GM12878 (cell line): ENCODE results near the gene STAM2. TPM values are rescaled to one million over a fixed set of nuclear protein-coding genes. Genes with fewer than 3 reads are reported as not detected.

Experiments
- JUNB ChIP-seq: IDR thresholded peaks from 2 replicates; pipeline ENCODE4 v1.6.1; 2016; ENCODE audit warnings: antibody characterized with exemption, mild to moderate bottlenecking
- KLF5 ChIP-seq: fragments of 450-650 bp; IDR thresholded peaks from 2 replicates; pipeline ENCODE4 v1.6.1; 2014; ENCODE audit warnings: mild to moderate bottlenecking; ENCODE audit not compliant: partially characterized antibody
- MYC ChIP-seq: IDR thresholded peaks from 2 replicates; pipeline ENCODE4 v1.6.1; 2011; ENCODE audit warnings: mild to moderate bottlenecking, low read length, moderate library complexity, inconsistent platforms; ENCODE audit not compliant: insufficient read depth, insufficient replicate concordance, insufficient read length, severe bottlenecking
- NFYA ChIP-seq: IDR thresholded peaks from 2 replicates; pipeline ENCODE4 v1.6.1; 2011; ENCODE audit warnings: low read depth, mild to moderate bottlenecking, low read length, improper control_type of control experiment, borderline replicate concordance
- PAX5 ChIP-seq: IDR thresholded peaks from 2 replicates; pipeline ENCODE4 v1.6.1; 2011; ENCODE audit warnings: low read depth, low read length, borderline replicate concordance
- STAT3 ChIP-seq: IDR thresholded peaks from 2 replicates; pipeline ENCODE4 v1.6.1; 2011; ENCODE audit warnings: low read depth, low read length, improper control_type of control experiment
- TCF3 ChIP-seq: IDR thresholded peaks from 2 replicates; pipeline ENCODE4 v1.6.1; 2012; ENCODE audit warnings: low read depth, mild to moderate bottlenecking, low read length, borderline replicate concordance; ENCODE audit not compliant: insufficient read depth
- polyA plus RNA-seq, 11 experiments: library from polyadenylated mRNA; depleted of rRNA in 4 of 11; unstranded in 6 of 11; stranded (reverse) in 5 of 11; fragments of >200 nt; fragmentation: Nextera tagmentation in 4 of 11; fragmentation: Illumina TruSeq in 1 of 11; extraction: Ambion mirVana in 4 of 11; extraction: Trizol in 1 of 11; gene quantifications; 1 replicate in 1 of 11; 2 replicates in 10 of 11; pipeline versions ENCODE4 v1.2.1 to v1.2.3, GENCODE V29; 2011 to 2016; ENCODE audit warnings: inconsistent platforms in 2 of 11, missing spikeins in 2 of 11, low read depth in 1 of 11
- total RNA-seq, 4 experiments: library from RNA; depleted of rRNA in 3 of 4; stranded (reverse); fragments of >200 nt in 3 of 4; fragmentation: Illumina TruSeq in 1 of 4; extraction: Trizol in 1 of 4; gene quantifications; 2 replicates each; pipeline versions ENCODE4 v1.2.1 to v1.2.3, GENCODE V29; 2013 to 2021
- TF ChIP-seq, protein P1 (sequence below): fragments of 450-650 bp; IDR thresholded peaks from 2 replicates; pipeline ENCODE4 v1.6.1; 2016; ENCODE audit warnings: mild to moderate bottlenecking
- TF ChIP-seq, protein P2 (sequence below), 3 experiments: IDR thresholded peaks in 2 of 3; conservative IDR thresholded peaks in 1 of 3; 2 replicates each; pipeline ENCODE4 v1.5.1; 2011; ENCODE audit warnings: low read depth in 3 of 3, low read length in 3 of 3, mild to moderate bottlenecking in 3 of 3, control low read depth in 2 of 3, moderate library complexity in 2 of 3, inconsistent platforms in 1 of 3, mixed read lengths in 1 of 3; ENCODE audit not compliant: control insufficient read depth in 2 of 3, insufficient read depth in 1 of 3; ENCODE audit errors: extremely low read depth in 1 of 3

The STAM2 gene
- total and polyA plus RNA-seq, 10 of the 15 experiments (the other 5 are each of a cell fraction or from before 2014, with no cell fraction given), result 4.4 to 21.6 (median 16.2) TPM

- TF ChIP-seq, protein P1, sequence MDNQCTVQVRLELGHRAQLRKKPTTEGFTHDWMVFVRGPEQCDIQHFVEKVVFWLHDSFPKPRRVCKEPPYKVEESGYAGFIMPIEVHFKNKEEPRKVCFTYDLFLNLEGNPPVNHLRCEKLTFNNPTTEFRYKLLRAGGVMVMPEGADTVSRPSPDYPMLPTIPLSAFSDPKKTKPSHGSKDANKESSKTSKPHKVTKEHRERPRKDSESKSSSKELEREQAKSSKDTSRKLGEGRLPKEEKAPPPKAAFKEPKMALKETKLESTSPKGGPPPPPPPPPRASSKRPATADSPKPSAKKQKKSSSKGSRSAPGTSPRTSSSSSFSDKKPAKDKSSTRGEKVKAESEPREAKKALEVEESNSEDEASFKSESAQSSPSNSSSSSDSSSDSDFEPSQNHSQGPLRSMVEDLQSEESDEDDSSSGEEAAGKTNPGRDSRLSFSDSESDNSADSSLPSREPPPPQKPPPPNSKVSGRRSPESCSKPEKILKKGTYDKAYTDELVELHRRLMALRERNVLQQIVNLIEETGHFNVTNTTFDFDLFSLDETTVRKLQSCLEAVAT, result peak; percentile 51; the same call in 1 of the 2 replicates
- peak; percentile 84 for TF ChIP-seq MYC
- peak; percentile 69; the same call in 1 of the 2 replicates for TF ChIP-seq TCF3
- TF ChIP-seq KLF5, result peak; percentile 67
- TF ChIP-seq NFYA, result no peak
- no peak for TF ChIP-seq STAT3
- TF ChIP-seq PAX5, result 0 out of 2 replicates have a peak, but pooled peaks have one; percentile 16
- TF ChIP-seq, protein P2, sequence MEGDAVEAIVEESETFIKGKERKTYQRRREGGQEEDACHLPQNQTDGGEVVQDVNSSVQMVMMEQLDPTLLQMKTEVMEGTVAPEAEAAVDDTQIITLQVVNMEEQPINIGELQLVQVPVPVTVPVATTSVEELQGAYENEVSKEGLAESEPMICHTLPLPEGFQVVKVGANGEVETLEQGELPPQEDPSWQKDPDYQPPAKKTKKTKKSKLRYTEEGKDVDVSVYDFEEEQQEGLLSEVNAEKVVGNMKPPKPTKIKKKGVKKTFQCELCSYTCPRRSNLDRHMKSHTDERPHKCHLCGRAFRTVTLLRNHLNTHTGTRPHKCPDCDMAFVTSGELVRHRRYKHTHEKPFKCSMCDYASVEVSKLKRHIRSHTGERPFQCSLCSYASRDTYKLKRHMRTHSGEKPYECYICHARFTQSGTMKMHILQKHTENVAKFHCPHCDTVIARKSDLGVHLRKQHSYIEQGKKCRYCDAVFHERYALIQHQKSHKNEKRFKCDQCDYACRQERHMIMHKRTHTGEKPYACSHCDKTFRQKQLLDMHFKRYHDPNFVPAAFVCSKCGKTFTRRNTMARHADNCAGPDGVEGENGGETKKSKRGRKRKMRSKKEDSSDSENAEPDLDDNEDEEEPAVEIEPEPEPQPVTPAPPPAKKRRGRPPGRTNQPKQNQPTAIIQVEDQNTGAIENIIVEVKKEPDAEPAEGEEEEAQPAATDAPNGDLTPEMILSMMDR (IDR thresholded peaks at IDR 0.05 in 2 of 3, conservative IDR thresholded peaks at IDR 0.05 in 1 of 3; ENCODE audit: control insufficient read depth in 2 of 3, extremely low read depth in 1 of 3, insufficient read depth in 1 of 3, low read depth in 3 of 3, low read length in 3 of 3), result peak; percentile 96 to 99 (median 98)
- TF ChIP-seq JUNB, result no peak; the same call in 1 of the 2 replicates
Measured at GRCh38 chr2:152175368-152176112, at the start of gene STAM2 (continued).
